Sigmoid colon (tissue), 4 donors: Measurements from ENCODE around the gene KDM5A.

Experiments
- CTCF ChIP-seq, 4 experiments: fragments of 450-650 bp in 3 of 4; fragments of 200-600 bp in 1 of 4; IDR thresholded peaks; one replicate each; pipeline ENCODE4 v1.5.1; 2016 to 2019; ENCODE audit warnings: antibody characterized with exemption in 4 of 4, mild to moderate bottlenecking in 3 of 4, moderate library complexity in 2 of 4
- EP300 ChIP-seq, 4 donors: sonication (generic); formaldehyde crosslinking; IDR thresholded peaks; one replicate each; pipeline ENCODE4 v1.6.1; 2017; ENCODE audit warnings: antibody characterized with exemption in 4 of 4
- POLR2A ChIP-seq, 2 donors: fragments of 450-650 bp; IDR thresholded peaks; one replicate each; pipeline ENCODE4 v1.6.1; 2016; ENCODE audit warnings: antibody characterized with exemption in 2 of 2, mild to moderate bottlenecking in 2 of 2, moderate library complexity in 2 of 2

DNA sequence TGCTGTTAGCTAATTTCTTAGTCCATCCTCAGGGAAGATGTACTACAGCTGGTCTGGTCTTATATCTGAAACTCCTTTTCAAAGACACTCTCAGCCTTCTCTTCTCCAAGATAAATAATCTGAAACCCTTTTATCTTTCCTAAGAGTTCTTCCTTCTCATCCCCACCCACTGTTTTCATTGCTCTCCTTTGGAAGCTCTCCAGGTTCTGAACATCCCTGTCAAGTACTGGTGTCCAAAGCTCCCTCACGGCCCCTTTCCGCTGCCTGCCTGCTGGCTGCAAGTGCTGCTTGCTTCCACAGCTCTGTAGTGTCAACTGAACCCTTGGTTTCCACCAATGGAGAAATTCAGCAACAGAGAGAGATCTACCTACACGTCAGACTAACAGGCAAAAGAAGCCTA is 119.9 kb downstream of the KDM5A start:
- TF ChIP-seq CTCF (IDR thresholded peaks at IDR 0.05) (no peak), EP300 (IDR thresholded peaks at IDR 0.05) (no peak), POLR2A (IDR thresholded peaks at IDR 0.05) (no peak)
